Kidney (tissue), 14 donors: ENCODE measurements around the gene CES2. TPM values are rescaled to one million over a fixed set of nuclear protein-coding genes. Genes with fewer than 3 reads are reported as not detected.
A peak's percentile ranks its signal among the peaks of the same experiment; 100 is the strongest.

Experiments
- DNase-seq, 5 donors: peaks; one replicate each; pipeline ENCODE4 v3.0.0-alpha.2; 2013 to 2020
- FAIRE-seq: peaks from 2 replicates; lab custom pipeline; 2012; peaks lifted over from hg19 to GRCh38; lab: Jason Lieb, UNC
- H3K27ac ChIP-seq, 2 donors: one replicate each; pipeline ENCODE4 v1.7.0; 2013; ENCODE audit warnings: low read depth in 2 of 2, low read length in 2 of 2, inconsistent platforms in 1 of 2
- H3K27me3 ChIP-seq: one replicate; pipeline ENCODE4 v1.7.1; 2013; ENCODE audit warnings: low read length, inconsistent platforms; ENCODE audit not compliant: control insufficient read depth, insufficient read depth
- H3K36me3 ChIP-seq, 3 donors: one replicate each; pipeline versions ENCODE4 v1.7.0 to v1.7.1; 2013; ENCODE audit warnings: low read length in 3 of 3, control low read depth in 1 of 3, inconsistent platforms in 1 of 3; ENCODE audit not compliant: insufficient read depth in 3 of 3, control insufficient read depth in 2 of 3
- H3K4me1 ChIP-seq, 3 donors: one replicate each; pipeline versions ENCODE4 v1.7.0 to v1.7.1; 2013; ENCODE audit warnings: low read length in 3 of 3, inconsistent platforms in 1 of 3, low read depth in 1 of 3; ENCODE audit not compliant: control insufficient read depth in 2 of 3, insufficient read depth in 2 of 3
- H3K4me3 ChIP-seq, 3 donors: one replicate each; pipeline versions ENCODE4 v1.7.0 to v1.8.1; 2013; ENCODE audit warnings: low read length in 3 of 3, control low read depth in 1 of 3, inconsistent platforms in 1 of 3
- H3K9ac ChIP-seq, 3 donors: one replicate each; pipeline versions ENCODE4 v1.7.0 to v1.7.1; 2013; ENCODE audit warnings: low read length in 3 of 3, control low read depth in 1 of 3, inconsistent platforms in 1 of 3
- H3K9me3 ChIP-seq, 3 donors: one replicate each; pipeline versions ENCODE4 v1.7.0 to v1.7.1; 2013; ENCODE audit warnings: low read length in 3 of 3, control low read depth in 1 of 3, inconsistent platforms in 1 of 3; ENCODE audit not compliant: control insufficient read depth in 2 of 3, insufficient read depth in 1 of 3
- CTCF ChIP-seq: IDR thresholded peaks from 3 replicates; pipeline ENCODE4 v1.5.1; 2012; ENCODE audit warnings: mild to moderate bottlenecking, moderate library complexity, borderline replicate concordance; ENCODE audit not compliant: insufficient read depth; ENCODE audit errors: extremely low read depth
- intact Hi-C: fragments of 100-400 bp; cut with DNase I; formaldehyde crosslinking; loops from one replicate; pipeline ENCODE4 v1.11.1; 2022
- polyA plus RNA-seq: library from polyadenylated mRNA; stranded (reverse); fragments of 350-450 nt; fragmentation: Illumina TruSeq; extraction: RNeasy Lipid Tissue Mini Kit (QIAGEN cat#74804); gene quantifications from one replicate; pipeline ENCODE4 v1.2.3, GENCODE V29; 2014; ENCODE audit warnings: low read depth, low replicate concordance; ENCODE audit not compliant: insufficient read depth
- total RNA-seq: library from RNA; stranded (reverse); fragmentation: NEBNext Ultra II Directional; extraction: Animal tissue kit (Norgen Biotek cat#: 25700); gene quantifications from one replicate; pipeline ENCODE4 v1.2.1, GENCODE V29; 2021
- donor health status: control.
- donor health status: control.
- donor health status: control.
- donor health status: control.
- donor health status: control.
- donor health status: DM: yes; HTN: yes; CAD: no.
- donor health status: Normal renal cell carcinoma (clear cell type).

CES2 gene
- total and polyA plus RNA-seq, 2 donors from 2014 or later, result 72.1 to 76.9 TPM

- intact Hi-C loops, result no loop called here
Observed at GRCh38 chr16:66919569-66920298, 15.6 kb upstream of the CES2 start.

GRCh38 chr16:66920299-66920590 lies 15.1 kb upstream of the CES2 start:
- DNase-seq (no peak), FAIRE-seq (no peak)
- no peak for TF ChIP-seq CTCF
- Histone ChIP-seq H3K4me3 (no peak overlapping the region), H3K9ac (peak overlapping the region in 1 of 3 donors; percentile 63), H3K9me3 (no peaks in the 10 kb centered on the region), H3K4me1 (peaks cover 0 to 32% (median 27%) of the 10 kb centered on the region in 3 donors), H3K27me3 (no peaks in the 10 kb centered on the region), H3K36me3 (peaks cover 0 to under 1% (median 0%) of the 10 kb centered on the region in 3 donors), H3K27ac (peak overlapping the region; percentile 93)
- intact Hi-C loops, result no loop called here

More at GRCh38 chr16:66919569-66920298, 15.6 kb upstream of the CES2 start:
- H3K27ac ChIP-seq, result peak overlapping the region; percentile 93
- FAIRE-seq (no peak), DNase-seq (no peak)
- no peak for TF ChIP-seq CTCF
- peak overlapping the region in 1 of 3 donors; percentile 10 for H3K4me3 ChIP-seq
- H3K4me1 ChIP-seq, result peaks cover 0 to 32% (median 27%) of the 10 kb centered on the region in 3 donors
- no peaks in the 10 kb centered on the region for H3K9me3 ChIP-seq
- peaks cover 0 to 5% (median 0%) of the 10 kb centered on the region in 3 donors for H3K36me3 ChIP-seq
- H3K27me3 ChIP-seq, result no peaks in the 10 kb centered on the region
- peak overlapping the region in 2 of 3 donors; percentile 49 to 63 for H3K9ac ChIP-seq

- peaks cover 0 to 29% (median 27%) of the 10 kb centered on the region in 3 donors for H3K4me1 ChIP-seq
- H3K9me3 ChIP-seq, result no peaks in the 10 kb centered on the region
- intact Hi-C loops, result no loop called here
- H3K27me3 ChIP-seq, result no peaks in the 10 kb centered on the region
- H3K4me3 ChIP-seq, result no peak overlapping the region
- no peak for FAIRE-seq
- H3K36me3 ChIP-seq, result no peaks in the 10 kb centered on the region
- no peak for DNase-seq
- peak overlapping the region; percentile 23 to 32 for H3K27ac ChIP-seq
- no peak for TF ChIP-seq CTCF
- peak overlapping the region in 1 of 3 donors; percentile 16 for H3K9ac ChIP-seq
Observed at GRCh38 chr16:66920924-66921680, 14.2 kb upstream of the CES2 start.
